ENCODE data around the gene GLIS1.

The GLIS1 gene

GRCh38 chr1:53661496-53661895 lies 77.5 kb downstream of the GLIS1 start:
- no peak for TF ChIP-seq CTCF (conservative IDR thresholded peaks at IDR 0.05; ENCODE audit: low read depth, low read length)
- no peak overlapping the region for H3K4me3 ChIP-seq (ENCODE audit: low read length)
- DNase-seq (ENCODE audit: low read depth) = no peak

- TF ChIP-seq CTCF (conservative IDR thresholded peaks at IDR 0.05; ENCODE audit: low read depth, low read length) = no peak
- DNase-seq (ENCODE audit: low read depth) = no peak
Measured at GRCh38 chr1:53660666-53661065, 78.3 kb downstream of the GLIS1 start.

GRCh38 chr1:53659436-53659835 lies 79.5 kb downstream of the GLIS1 start:
- no peak for DNase-seq (ENCODE audit: low read depth)
- H3K4me3 ChIP-seq (ENCODE audit: low read length) = no peak overlapping the region
- TF ChIP-seq CTCF (conservative IDR thresholded peaks at IDR 0.05; ENCODE audit: low read depth, low read length) = no peak

More at GRCh38 chr1:53660666-53661065, 78.3 kb downstream of the GLIS1 start:
- H3K4me3 ChIP-seq (ENCODE audit: low read length) = no peak overlapping the region

GRCh38 chr1:53658489-53659230 lies 80.3 kb downstream of the GLIS1 start:
- TF ChIP-seq CTCF (conservative IDR thresholded peaks at IDR 0.05; ENCODE audit: low read depth, low read length) = no peak
- H3K4me3 ChIP-seq (ENCODE audit: low read length) = no peak overlapping the region
- DNase-seq (ENCODE audit: low read depth) = no peak

GRCh38 chr1:53657891-53658396 lies 81.0 kb downstream of the GLIS1 start:
- no peak overlapping the region for H3K4me3 ChIP-seq (ENCODE audit: low read length)
- no peak for TF ChIP-seq CTCF (conservative IDR thresholded peaks at IDR 0.05; ENCODE audit: low read depth, low read length)
- no peak for DNase-seq (ENCODE audit: low read depth)

GRCh38 chr1:53657531-53657805 lies 81.5 kb downstream of the GLIS1 start:
- no peak for TF ChIP-seq CTCF (conservative IDR thresholded peaks at IDR 0.05; ENCODE audit: low read depth, low read length)
- no peak overlapping the region for H3K4me3 ChIP-seq (ENCODE audit: low read length)
- DNase-seq (ENCODE audit: low read depth) = no peak

Data from retinal pigment epithelial cell (primary cell).